ENCODE results near the gene CCSER1. TPM values are rescaled to one million over a fixed set of nuclear protein-coding genes. Genes with fewer than 3 reads are reported as not detected.

The CCSER1 gene
- total and polyA plus RNA-seq, 2 experiments from 2014 or later = 5.2 to 23.4 TPM

- Histone ChIP-seq H3K27me3 (no peaks in the 10 kb centered on the region), H3K4me1 (ENCODE audit: insufficient read depth) (no peaks in the 10 kb centered on the region)
- WGBS (ENCODE audit: low lambda C conversion rate, missing lambda C conversion rate) = 48% methylated on average over 1 of the region's 1 CpG
Observed at GRCh38 chr4:90190525-90190924, 63.3 kb downstream of the CCSER1 start.

GRCh38 chr4:90198086-90198847, 71.1 kb downstream of the CCSER1 start:
- Histone ChIP-seq H3K4me2 (no peak overlapping the region), H4K20me1 (ENCODE audit: insufficient read depth, poor library complexity, severe bottlenecking) (no peaks in the 10 kb centered on the region), H3K79me2 (no peaks in the 10 kb centered on the region), H3K9me3 (ENCODE audit: low read depth) (no peaks in the 10 kb centered on the region), H3K9me2 (replicated peaks; ENCODE audit: insufficient read depth) (no peaks in the 10 kb centered on the region), H3K36me3 (replicated peaks; ENCODE audit: insufficient read depth, low read depth) (no peaks in the 10 kb centered on the region), H3K27me3 (no peaks in the 10 kb centered on the region), H2AFZ (no peak overlapping the region), H3K4me1 (ENCODE audit: insufficient read depth) (no peaks in the 10 kb centered on the region), H3K27ac (no peak overlapping the region), H3K4me3 (no peak overlapping the region)
- WGBS (ENCODE audit: low lambda C conversion rate, missing lambda C conversion rate) = 89% methylated on average over 2 of the region's 2 CpGs
- no peak for DNase-seq (ENCODE audit: low spot score)
- no peak for TF ChIP-seq CTCF (IDR thresholded peaks at IDR 0.05; ENCODE audit: poor library complexity)
- TF ChIP-seq EZH2phosphoT487 (IDR thresholded peaks at IDR 0.05; ENCODE audit: low read depth, severe bottlenecking, unreplicated experiment) = no peak
- TF ChIP-seq EZH2 (IDR thresholded peaks at IDR 0.05; ENCODE audit: borderline replicate concordance) = no peak

More at GRCh38 chr4:90190525-90190924, 63.3 kb downstream of the CCSER1 start:
- no peaks in the 10 kb centered on the region for H3K9me2 ChIP-seq (replicated peaks; ENCODE audit: insufficient read depth)
- H3K4me3 ChIP-seq = no peak overlapping the region
- TF ChIP-seq EZH2 (IDR thresholded peaks at IDR 0.05; ENCODE audit: borderline replicate concordance) (no peak), EZH2phosphoT487 (IDR thresholded peaks at IDR 0.05; ENCODE audit: low read depth, severe bottlenecking, unreplicated experiment) (no peak), CTCF (IDR thresholded peaks at IDR 0.05; ENCODE audit: poor library complexity) (no peak)
- H2AFZ ChIP-seq = no peak overlapping the region
- no peaks in the 10 kb centered on the region for H3K9me3 ChIP-seq (ENCODE audit: low read depth)
- no peak overlapping the region for H3K27ac ChIP-seq
- H3K4me2 ChIP-seq = no peak overlapping the region
- DNase-seq (ENCODE audit: low spot score) = no peak
- no peaks in the 10 kb centered on the region for H3K36me3 ChIP-seq (replicated peaks; ENCODE audit: insufficient read depth, low read depth)
- no peaks in the 10 kb centered on the region for H4K20me1 ChIP-seq (ENCODE audit: insufficient read depth, poor library complexity, severe bottlenecking)
- H3K79me2 ChIP-seq = no peaks in the 10 kb centered on the region

GRCh38 chr4:90207887-90208454, 80.8 kb downstream of the CCSER1 start:
- DNase-seq (ENCODE audit: low spot score) = no peak
- Histone ChIP-seq H3K27me3 (no peaks in the 10 kb centered on the region), H3K79me2 (peaks cover 4% of the 10 kb centered on the region), H2AFZ (no peak overlapping the region), H3K4me1 (ENCODE audit: insufficient read depth) (peaks cover 6% of the 10 kb centered on the region), H4K20me1 (ENCODE audit: insufficient read depth, poor library complexity, severe bottlenecking) (no peaks in the 10 kb centered on the region), H3K9me2 (replicated peaks; ENCODE audit: insufficient read depth) (no peaks in the 10 kb centered on the region), H3K27ac (no peak overlapping the region), H3K9me3 (ENCODE audit: low read depth) (no peaks in the 10 kb centered on the region), H3K4me2 (no peak overlapping the region), H3K36me3 (replicated peaks; ENCODE audit: insufficient read depth, low read depth) (no peaks in the 10 kb centered on the region), H3K4me3 (no peak overlapping the region)
- TF ChIP-seq CTCF (IDR thresholded peaks at IDR 0.05; ENCODE audit: poor library complexity) = no peak
- TF ChIP-seq EZH2phosphoT487 (IDR thresholded peaks at IDR 0.05; ENCODE audit: low read depth, severe bottlenecking, unreplicated experiment) = no peak
- WGBS (ENCODE audit: low lambda C conversion rate, missing lambda C conversion rate) = 80% methylated on average over 10 of the region's 10 CpGs

Data from hepatocyte (in vitro differentiated cells).